Mesendoderm (in vitro differentiated cells): ENCODE data around the gene DMRTB1.

ENCODE experiments used
- DNase-seq: peaks from one replicate; pipeline ENCODE4 v3.0.0; 2013
- H2AK5ac ChIP-seq: 2 replicates; pipeline ENCODE4 v1.6.1; 2013; ENCODE audit warnings: low read length, inconsistent platforms
- H2BK120ac ChIP-seq: 2 replicates; pipeline ENCODE4 v1.6.1; 2013; ENCODE audit warnings: low read depth, mild to moderate bottlenecking, low read length, moderate library complexity, mixed read lengths
- H2BK15ac ChIP-seq: replicated peaks from 2 replicates; pipeline ENCODE4 v1.6.1; 2013; ENCODE audit warnings: low read depth, mild to moderate bottlenecking, moderate library complexity
- H2BK5ac ChIP-seq: 2 replicates; pipeline ENCODE4 v1.6.1; 2013; ENCODE audit warnings: low read length, inconsistent platforms
- H3K18ac ChIP-seq: 2 replicates; pipeline ENCODE4 v1.6.1; 2013; ENCODE audit warnings: mild to moderate bottlenecking, low read length, mixed read lengths
- H3K23ac ChIP-seq: one replicate; pipeline ENCODE4 v1.6.1; 2013; ENCODE audit warnings: low read length
- H3K27ac ChIP-seq: 2 replicates; pipeline ENCODE4 v1.5.1; 2013; ENCODE audit warnings: low read depth, mild to moderate bottlenecking, inconsistent platforms, low read length, moderate library complexity
- H3K27me3 ChIP-seq: 2 replicates; pipeline ENCODE4 v1.6.1; 2013; ENCODE audit warnings: low read length, control low read depth, mild to moderate bottlenecking, inconsistent platforms; ENCODE audit not compliant: insufficient read depth, poor library complexity
- H3K36me3 ChIP-seq: 2 replicates; pipeline ENCODE4 v1.6.1; 2013; ENCODE audit warnings: low read length, inconsistent platforms; ENCODE audit not compliant: control insufficient read depth, insufficient read depth
- H3K4ac ChIP-seq: one replicate; pipeline ENCODE4 v1.6.1; 2013; ENCODE audit warnings: low read depth, mild to moderate bottlenecking, low read length, moderate library complexity
- H3K4me1 ChIP-seq: 2 replicates; pipeline ENCODE4 v1.6.1; 2013; ENCODE audit warnings: low read depth, low read length, inconsistent platforms; ENCODE audit not compliant: control insufficient read depth
- H3K4me2 ChIP-seq: 2 replicates; pipeline ENCODE4 v1.6.1; 2013; ENCODE audit warnings: low read length
- H3K4me3 ChIP-seq: 2 replicates; pipeline ENCODE4 v1.5.1; 2013; ENCODE audit warnings: mild to moderate bottlenecking, low read length
- H3K56ac ChIP-seq: one replicate; pipeline ENCODE4 v1.6.1; 2013; ENCODE audit warnings: low read length
- H3K79me1 ChIP-seq: 2 replicates; pipeline ENCODE4 v1.6.1; 2013; ENCODE audit warnings: low read length, inconsistent platforms
- H3K79me2 ChIP-seq: 2 replicates; pipeline ENCODE4 v1.6.1; 2013; ENCODE audit warnings: mild to moderate bottlenecking, low read length; ENCODE audit not compliant: control insufficient read depth, insufficient read depth
- H3K9ac ChIP-seq: 2 replicates; pipeline ENCODE4 v1.6.1; 2013; ENCODE audit warnings: low read length, inconsistent platforms
- H4K5ac ChIP-seq: one replicate; pipeline ENCODE4 v1.6.1; 2013; ENCODE audit warnings: low read length
- H4K8ac ChIP-seq: one replicate; pipeline ENCODE4 v1.6.1; 2013; ENCODE audit warnings: low read depth, mild to moderate bottlenecking, control low read depth, low read length, moderate library complexity
- WGBS: extraction: QIAGEN DNeasy Blood & Tissue Kit; methylation state at CpG from one replicate; pipeline ENCODE4 v1.1.7; 2013; ENCODE audit warnings: low lambda C conversion rate, missing lambda C conversion rate; ENCODE audit not compliant: insufficient coverage; ENCODE audit errors: extremely low coverage; 5-methylcytosine and 5-hydroxymethylcytosine counted together

The DMRTB1 gene

DNA sequence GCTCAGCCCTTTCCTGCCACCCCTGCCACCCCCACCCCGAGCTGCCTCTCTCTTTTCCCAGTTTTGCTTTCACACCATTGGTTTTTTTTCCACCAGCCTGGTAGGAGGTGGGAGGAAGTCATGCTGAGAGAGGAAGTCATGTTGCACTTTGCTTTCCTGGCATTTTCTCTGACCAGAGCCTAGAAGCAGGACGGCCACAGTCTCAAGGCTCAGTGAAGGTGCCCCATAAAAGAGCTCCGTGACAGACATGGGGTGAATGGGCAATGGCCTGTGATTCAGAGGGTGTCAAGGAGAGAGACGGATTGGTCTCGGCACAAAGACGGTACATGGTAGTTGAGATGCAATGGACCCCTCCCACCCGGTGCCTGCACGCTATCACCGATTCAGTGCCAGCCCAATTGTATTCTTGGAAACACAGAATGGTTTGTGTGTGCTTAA lies 42.1 kb upstream of the DMRTB1 start:
- no peak overlapping the region for H3K4me2 ChIP-seq
- no peaks in the 10 kb centered on the region for H3K79me1 ChIP-seq
- H3K9ac ChIP-seq, result peak overlapping the region; percentile 47
- WGBS, result no CpG with 5 or more reads among the region's 9 CpGs
- H3K36me3 ChIP-seq, result no peaks in the 10 kb centered on the region
- H3K4ac ChIP-seq, result peak overlapping the region; percentile 62
- peak; percentile 92 for DNase-seq
- H3K4me3 ChIP-seq, result no peak overlapping the region
- no peaks in the 10 kb centered on the region for H3K79me2 ChIP-seq
- no peak overlapping the region for H3K23ac ChIP-seq
- no peak overlapping the region for H4K5ac ChIP-seq
- no peaks in the 10 kb centered on the region for H3K27me3 ChIP-seq
- peak overlapping the region; percentile 15 for H2AK5ac ChIP-seq
- peak overlapping the region; percentile 82 for H3K27ac ChIP-seq
- H2BK15ac ChIP-seq, result peak overlapping the region; percentile 64
- no peak overlapping the region for H4K8ac ChIP-seq
- peaks cover 21% of the 10 kb centered on the region for H3K4me1 ChIP-seq
- peak overlapping the region; percentile 80 for H3K56ac ChIP-seq
- H2BK120ac ChIP-seq, result peak overlapping the region; percentile 52
- peak overlapping the region; percentile 96 for H2BK5ac ChIP-seq
- peak overlapping the region; percentile 72 for H3K18ac ChIP-seq

DNA sequence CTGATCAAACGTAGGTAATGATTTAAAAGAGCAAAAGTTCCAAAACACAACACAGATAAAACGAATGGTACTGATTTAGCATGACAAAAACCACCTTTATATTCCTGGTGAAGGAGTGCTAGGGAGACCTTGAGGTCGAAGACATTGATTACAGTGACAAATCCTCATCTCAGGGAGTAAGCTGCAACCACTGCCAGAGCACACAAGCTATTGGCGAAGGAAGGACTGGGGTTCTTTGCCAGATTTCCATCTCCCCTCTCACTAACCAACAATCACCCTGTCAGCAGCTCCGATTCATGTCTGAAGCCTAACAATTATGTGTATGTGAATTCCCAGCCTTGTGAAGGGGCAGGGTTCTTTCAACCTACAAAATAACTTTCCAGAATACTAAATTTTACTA lies 40.2 kb upstream of the DMRTB1 start:
- peak overlapping the region; percentile 91 for H3K4ac ChIP-seq
- H4K8ac ChIP-seq, result no peak overlapping the region
- H3K79me1 ChIP-seq, result no peaks in the 10 kb centered on the region
- no peak overlapping the region for H4K5ac ChIP-seq
- peak overlapping the region; percentile 11 for H2BK5ac ChIP-seq
- H3K4me2 ChIP-seq, result no peak overlapping the region
- H3K4me1 ChIP-seq, result peaks cover 14% of the 10 kb centered on the region
- H3K18ac ChIP-seq, result peak overlapping the region; percentile 98
- peak overlapping the region; percentile 1 for H3K9ac ChIP-seq
- DNase-seq, result no peak
- no peaks in the 10 kb centered on the region for H3K79me2 ChIP-seq
- H3K27ac ChIP-seq, result no peak overlapping the region
- no peak overlapping the region for H3K23ac ChIP-seq
- H3K27me3 ChIP-seq, result no peaks in the 10 kb centered on the region
- H2AK5ac ChIP-seq, result no peak overlapping the region
- no peak overlapping the region for H3K4me3 ChIP-seq
- H3K56ac ChIP-seq, result peak overlapping the region; percentile 46
- peak overlapping the region; percentile 76 for H2BK120ac ChIP-seq
- no peak overlapping the region for H2BK15ac ChIP-seq
- no CpG with 5 or more reads among the region's 5 CpGs for WGBS
- H3K36me3 ChIP-seq, result no peaks in the 10 kb centered on the region

GRCh38 chr1:53420341-53420740 lies 38.9 kb upstream of the DMRTB1 start:
- no peak overlapping the region for H3K27ac ChIP-seq
- no peak for DNase-seq
- no peak overlapping the region for H3K18ac ChIP-seq
- WGBS, result no CpG with 5 or more reads among the region's 2 CpGs
- no peak overlapping the region for H2BK15ac ChIP-seq
- no peaks in the 10 kb centered on the region for H3K79me2 ChIP-seq
- no peak overlapping the region for H3K4me3 ChIP-seq
- no peaks in the 10 kb centered on the region for H3K79me1 ChIP-seq
- peaks cover 14% of the 10 kb centered on the region for H3K4me1 ChIP-seq
- H4K8ac ChIP-seq, result no peak overlapping the region
- H2BK5ac ChIP-seq, result no peak overlapping the region
- no peak overlapping the region for H3K9ac ChIP-seq
- H2AK5ac ChIP-seq, result no peak overlapping the region
- H3K56ac ChIP-seq, result no peak overlapping the region
- no peak overlapping the region for H3K4ac ChIP-seq
- no peak overlapping the region for H3K23ac ChIP-seq
- H2BK120ac ChIP-seq, result no peak overlapping the region
- no peaks in the 10 kb centered on the region for H3K27me3 ChIP-seq
- H4K5ac ChIP-seq, result no peak overlapping the region
- no peak overlapping the region for H3K4me2 ChIP-seq
- no peaks in the 10 kb centered on the region for H3K36me3 ChIP-seq

DNA sequence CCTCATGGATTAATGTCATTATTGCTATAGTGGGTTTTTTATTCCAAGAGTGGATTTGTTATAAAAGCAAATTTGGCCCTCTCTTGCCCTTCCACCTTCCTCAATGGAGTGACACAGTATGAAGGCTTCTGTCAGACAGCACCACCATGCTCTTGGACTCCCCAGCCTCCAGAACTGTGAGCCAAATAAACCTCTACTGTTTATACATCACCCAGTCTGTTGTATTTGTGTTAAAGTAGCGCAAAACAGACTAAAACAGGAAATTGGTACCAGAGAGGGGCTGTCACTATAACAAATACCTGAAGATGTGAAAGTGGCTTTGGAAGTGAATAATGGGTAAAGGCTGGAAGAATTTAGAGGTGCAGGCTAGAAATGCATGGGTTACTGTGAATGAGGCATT lies 38.0 kb upstream of the DMRTB1 start:
- H3K4me1 ChIP-seq, result peaks cover 12% of the 10 kb centered on the region
- H2BK120ac ChIP-seq, result no peak overlapping the region
- no peak for DNase-seq
- H3K27me3 ChIP-seq, result no peaks in the 10 kb centered on the region
- H4K8ac ChIP-seq, result no peak overlapping the region
- no peak overlapping the region for H3K18ac ChIP-seq
- no CpG with 5 or more reads among the region's 1 CpG for WGBS
- no peak overlapping the region for H3K4me3 ChIP-seq
- no peak overlapping the region for H3K56ac ChIP-seq
- H3K4me2 ChIP-seq, result no peak overlapping the region
- H4K5ac ChIP-seq, result no peak overlapping the region
- no peaks in the 10 kb centered on the region for H3K79me2 ChIP-seq
- no peak overlapping the region for H2BK5ac ChIP-seq
- no peak overlapping the region for H3K23ac ChIP-seq
- H2BK15ac ChIP-seq, result no peak overlapping the region
- H3K79me1 ChIP-seq, result no peaks in the 10 kb centered on the region
- H3K9ac ChIP-seq, result no peak overlapping the region
- H3K36me3 ChIP-seq, result no peaks in the 10 kb centered on the region
- no peak overlapping the region for H3K4ac ChIP-seq
- no peak overlapping the region for H3K27ac ChIP-seq
- no peak overlapping the region for H2AK5ac ChIP-seq

DNA sequence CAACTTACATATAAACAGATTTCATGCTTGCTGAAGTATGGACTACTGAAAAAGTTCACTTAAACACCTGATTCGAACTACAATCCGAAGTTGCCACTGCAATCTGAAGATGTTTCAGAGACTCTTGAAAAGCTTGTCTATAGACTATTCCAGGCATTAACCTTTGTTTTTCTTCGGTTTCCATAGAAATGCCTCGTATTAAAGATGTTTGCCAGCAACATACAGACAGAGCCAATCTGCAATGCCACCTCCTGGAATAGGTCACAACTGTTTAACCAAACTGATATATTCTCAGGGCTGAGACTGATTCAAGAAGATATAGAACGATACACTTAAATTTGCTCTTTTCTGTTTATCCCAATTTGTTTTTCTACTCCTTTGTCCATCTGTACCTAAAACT lies 28.9 kb upstream of the DMRTB1 start:
- no peak overlapping the region for H2BK15ac ChIP-seq
- no CpG with 5 or more reads among the region's 5 CpGs for whole genome bisulfite sequencing
- peak overlapping the region; percentile 92 for H3K18ac ChIP-seq
- H3K4me2 ChIP-seq, result no peak overlapping the region
- H3K56ac ChIP-seq, result peak overlapping the region; percentile 79
- H3K4ac ChIP-seq, result peak overlapping the region; percentile 91
- H3K27me3 ChIP-seq, result no peaks in the 10 kb centered on the region
- H4K5ac ChIP-seq, result no peak overlapping the region
- H3K36me3 ChIP-seq, result no peaks in the 10 kb centered on the region
- H3K23ac ChIP-seq, result no peak overlapping the region
- H2BK120ac ChIP-seq, result peak overlapping the region; percentile 100
- DNase-seq, result peak; percentile 82
- H2BK5ac ChIP-seq, result peak overlapping the region; percentile 97
- peak overlapping the region; percentile 50 for H3K9ac ChIP-seq
- peak overlapping the region; percentile 79 for H3K27ac ChIP-seq
- no peaks in the 10 kb centered on the region for H3K79me1 ChIP-seq
- H4K8ac ChIP-seq, result no peak overlapping the region
- no peaks in the 10 kb centered on the region for H3K79me2 ChIP-seq
- H3K4me1 ChIP-seq, result peaks cover 5% of the 10 kb centered on the region
- H3K4me3 ChIP-seq, result no peak overlapping the region
- no peak overlapping the region for H2AK5ac ChIP-seq

GRCh38 chr1:53430779-53431178 lies 28.4 kb upstream of the DMRTB1 start:
- H3K9ac ChIP-seq, result no peak overlapping the region
- H2AK5ac ChIP-seq, result no peak overlapping the region
- H3K4me1 ChIP-seq, result peaks cover 5% of the 10 kb centered on the region
- peak overlapping the region; percentile 100 for H2BK120ac ChIP-seq
- H3K18ac ChIP-seq, result peak overlapping the region; percentile 99
- H2BK15ac ChIP-seq, result no peak overlapping the region
- peak overlapping the region; percentile 91 for H3K4ac ChIP-seq
- H3K23ac ChIP-seq, result no peak overlapping the region
- H3K79me1 ChIP-seq, result no peaks in the 10 kb centered on the region
- H3K79me2 ChIP-seq, result no peaks in the 10 kb centered on the region
- peak overlapping the region; percentile 98 for H2BK5ac ChIP-seq
- H3K4me2 ChIP-seq, result no peak overlapping the region
- peak overlapping the region; percentile 93 for H3K27ac ChIP-seq
- H3K36me3 ChIP-seq, result no peaks in the 10 kb centered on the region
- peak overlapping the region; percentile 81 for H4K8ac ChIP-seq
- H3K4me3 ChIP-seq, result no peak overlapping the region
- peak; percentile 97 for DNase-seq
- H3K27me3 ChIP-seq, result no peaks in the 10 kb centered on the region
- H3K56ac ChIP-seq, result peak overlapping the region; percentile 69
- no peak overlapping the region for H4K5ac ChIP-seq
